Measurements from ENCODE around the gene PIK3C2G. TPM values are rescaled to one million over a fixed set of nuclear protein-coding genes. Genes with fewer than 3 reads are reported as not detected.
A peak's percentile ranks its signal among the peaks of the same experiment; 100 is the strongest.

PIK3C2G gene
- total and polyA plus RNA-seq, 2 of the 4 experiments (the other 2 are of a cell fraction): not detected

GRCh38 chr12:18340786-18341185 lies 79.5 kb downstream of the PIK3C2G start:
- peak overlapping the region; percentile 58 for H2AFZ ChIP-seq (replicated peaks; ENCODE audit: low read length, poor library complexity)
- H2BK5ac ChIP-seq (ENCODE audit: low read depth, low read length, poor library complexity, severe bottlenecking): no peak overlapping the region
- peak overlapping the region; percentile 33; the same call in 1 of the 2 replicates for H3K23ac ChIP-seq (ENCODE audit: low read depth, low read length)
- no peaks in the 10 kb centered on the region; the same call in 1 of the 2 replicates for H3K4me1 ChIP-seq (ENCODE audit: control insufficient read depth, insufficient read depth, low read length)
- no peaks in the 10 kb centered on the region; the same call in 1 of the 2 replicates for H3K9me1 ChIP-seq (ENCODE audit: insufficient read depth, low read length)
- H4K5ac ChIP-seq (ENCODE audit: low read depth, low read length): no peak overlapping the region
- no peak overlapping the region for H3K9ac ChIP-seq (ENCODE audit: low read depth, low read length)
- TF ChIP-seq CHD1 (IDR thresholded peaks at IDR 0.05; ENCODE audit: low read depth, low read length) (no peak), MXI1 (IDR thresholded peaks at IDR 0.05; ENCODE audit: borderline replicate concordance, low read depth, low read length) (no peak), RAD21 (IDR thresholded peaks at IDR 0.05; ENCODE audit: low read length) (no peak), RCOR1 (IDR thresholded peaks at IDR 0.05; ENCODE audit: insufficient replicate concordance, low read length) (no peak), MAZ (IDR thresholded peaks at IDR 0.05; ENCODE audit: borderline replicate concordance, low read depth, low read length) (no peak), BHLHE40 (IDR thresholded peaks at IDR 0.05; ENCODE audit: low read depth, low read length) (no peak), POLR2A (IDR thresholded peaks at IDR 0.05; ENCODE audit: low read depth, low read length) (no peak), NFE2L2 (IDR thresholded peaks at IDR 0.05; ENCODE audit: low read depth, low read length) (no peak), FOS (IDR thresholded peaks at IDR 0.05; ENCODE audit: low read depth, low read length) (no peak), CEBPB (IDR thresholded peaks at IDR 0.05; ENCODE audit: low read depth, low read length) (no peak), MAFK (IDR thresholded peaks at IDR 0.05; ENCODE audit: low read depth, low read length) (no peak), SMC3 (IDR thresholded peaks at IDR 0.05; ENCODE audit: low read depth, low read length) (no peak), RFX5 (IDR thresholded peaks at IDR 0.05; ENCODE audit: low read depth, low read length) (no peak)
- TF ChIP-seq, protein P1, sequence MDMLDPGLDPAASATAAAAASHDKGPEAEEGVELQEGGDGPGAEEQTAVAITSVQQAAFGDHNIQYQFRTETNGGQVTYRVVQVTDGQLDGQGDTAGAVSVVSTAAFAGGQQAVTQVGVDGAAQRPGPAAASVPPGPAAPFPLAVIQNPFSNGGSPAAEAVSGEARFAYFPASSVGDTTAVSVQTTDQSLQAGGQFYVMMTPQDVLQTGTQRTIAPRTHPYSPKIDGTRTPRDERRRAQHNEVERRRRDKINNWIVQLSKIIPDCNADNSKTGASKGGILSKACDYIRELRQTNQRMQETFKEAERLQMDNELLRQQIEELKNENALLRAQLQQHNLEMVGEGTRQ (IDR thresholded peaks at IDR 0.05; ENCODE audit: low read depth, low read length): no peak
- TF ChIP-seq, protein P2, sequence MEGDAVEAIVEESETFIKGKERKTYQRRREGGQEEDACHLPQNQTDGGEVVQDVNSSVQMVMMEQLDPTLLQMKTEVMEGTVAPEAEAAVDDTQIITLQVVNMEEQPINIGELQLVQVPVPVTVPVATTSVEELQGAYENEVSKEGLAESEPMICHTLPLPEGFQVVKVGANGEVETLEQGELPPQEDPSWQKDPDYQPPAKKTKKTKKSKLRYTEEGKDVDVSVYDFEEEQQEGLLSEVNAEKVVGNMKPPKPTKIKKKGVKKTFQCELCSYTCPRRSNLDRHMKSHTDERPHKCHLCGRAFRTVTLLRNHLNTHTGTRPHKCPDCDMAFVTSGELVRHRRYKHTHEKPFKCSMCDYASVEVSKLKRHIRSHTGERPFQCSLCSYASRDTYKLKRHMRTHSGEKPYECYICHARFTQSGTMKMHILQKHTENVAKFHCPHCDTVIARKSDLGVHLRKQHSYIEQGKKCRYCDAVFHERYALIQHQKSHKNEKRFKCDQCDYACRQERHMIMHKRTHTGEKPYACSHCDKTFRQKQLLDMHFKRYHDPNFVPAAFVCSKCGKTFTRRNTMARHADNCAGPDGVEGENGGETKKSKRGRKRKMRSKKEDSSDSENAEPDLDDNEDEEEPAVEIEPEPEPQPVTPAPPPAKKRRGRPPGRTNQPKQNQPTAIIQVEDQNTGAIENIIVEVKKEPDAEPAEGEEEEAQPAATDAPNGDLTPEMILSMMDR (conservative IDR thresholded peaks at IDR 0.05; ENCODE audit: low read depth, low read length): no peak
- TF ChIP-seq, protein P3, sequence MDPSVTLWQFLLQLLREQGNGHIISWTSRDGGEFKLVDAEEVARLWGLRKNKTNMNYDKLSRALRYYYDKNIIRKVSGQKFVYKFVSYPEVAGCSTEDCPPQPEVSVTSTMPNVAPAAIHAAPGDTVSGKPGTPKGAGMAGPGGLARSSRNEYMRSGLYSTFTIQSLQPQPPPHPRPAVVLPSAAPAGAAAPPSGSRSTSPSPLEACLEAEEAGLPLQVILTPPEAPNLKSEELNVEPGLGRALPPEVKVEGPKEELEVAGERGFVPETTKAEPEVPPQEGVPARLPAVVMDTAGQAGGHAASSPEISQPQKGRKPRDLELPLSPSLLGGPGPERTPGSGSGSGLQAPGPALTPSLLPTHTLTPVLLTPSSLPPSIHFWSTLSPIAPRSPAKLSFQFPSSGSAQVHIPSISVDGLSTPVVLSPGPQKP (IDR thresholded peaks at IDR 0.05; ENCODE audit: borderline replicate concordance, low read depth, low read length): no peak
- H3K79me1 ChIP-seq (ENCODE audit: low read depth in 1 of 2, low read length in 2 of 2): no peaks in the 10 kb centered on the region
- CTCF ChIA-PET: no interaction called here
- no peak overlapping the region for H3K4me2 ChIP-seq (ENCODE audit: low read depth, low read length)
- H4K8ac ChIP-seq (ENCODE audit: low read depth in 2 of 2, low read length in 2 of 2): no peak overlapping the region
- intact Hi-C loops (cut with micrococcal nuclease) (no loop called here), dilution Hi-C loops (cut with HindIII; ENCODE audit: low sequenced_read_pairs, unreplicated experiment) (no loop called here), in situ Hi-C loops (cut with MboI; ENCODE audit: low sequenced_read_pairs) (no loop called here)
- POLR2A ChIA-PET (ENCODE audit: unreplicated experiment): no interaction called here
- H3K4me3 ChIP-seq (ENCODE audit: insufficient read depth, low read depth, low read length): no peak overlapping the region
- no CpG with 5 or more reads among the region's 7 CpGs for WGBS, 2 experiments (ENCODE audit: extremely low coverage in 2 of 2, insufficient read length in 1 of 2)
- no peak overlapping the region for H3K4ac ChIP-seq (ENCODE audit: low read depth, low read length)
- H2BK20ac ChIP-seq (ENCODE audit: low read depth, low read length): no peak overlapping the region
- no peak overlapping the region for H4K91ac ChIP-seq (ENCODE audit: insufficient read depth, low read depth, low read length)
- no peaks in the 10 kb centered on the region for H3K27me3 ChIP-seq (ENCODE audit: control insufficient read depth, insufficient read depth, low read length)
- H3K56ac ChIP-seq (ENCODE audit: extremely low read depth, insufficient read depth, low read length): no peak overlapping the region
- no peak for DNase-seq
- H4K20me1 ChIP-seq (ENCODE audit: insufficient read depth, low read length): no peaks in the 10 kb centered on the region
- H2AK5ac ChIP-seq (ENCODE audit: low read depth, low read length): no peak overlapping the region
- H2BK15ac ChIP-seq (ENCODE audit: low read depth, low read length): no peak overlapping the region
- H3K36me3 ChIP-seq (ENCODE audit: control insufficient read depth, insufficient read depth, low read length): no peaks in the 10 kb centered on the region
- no peak overlapping the region for H3K14ac ChIP-seq (replicated peaks; ENCODE audit: low read depth, low read length)
- no peak overlapping the region for H3K27ac ChIP-seq (ENCODE audit: insufficient read depth, low read length)
- no peak overlapping the region for H2BK120ac ChIP-seq (ENCODE audit: low read depth, low read length)
- BruUV-seq (replicated peaks): no TSS peak
- ATAC-seq (ENCODE audit: low read depth): no peak
- H3K9me3 ChIP-seq (ENCODE audit: control insufficient read depth, insufficient read depth, low read length): no peaks in the 10 kb centered on the region
- peak overlapping the region; percentile 65 for H2AK9ac ChIP-seq (replicated peaks; ENCODE audit: low read depth, low read length, poor library complexity)
- H3K18ac ChIP-seq (ENCODE audit: low read depth, low read length): no peak overlapping the region

Data from IMR-90 (cell line).